HEK293 (cell line): Measurements from ENCODE around the gene TMEM187.

Experiments used
- CTCF ChIA-PET: fragments of 350-600 bp; formaldehyde crosslinking; extraction: SDS; loops from one replicate; lab custom pipeline; 2021; ENCODE audit warnings: antibody characterized with exemption; lab: Yijun Ruan, JAX
- POLR2A ChIA-PET: fragments of 300-600 bp; formaldehyde crosslinking; extraction: SDS; loops from one replicate; lab custom pipeline; 2020; ENCODE audit warnings: antibody characterized with exemption, inconsistent platforms; lab: Yijun Ruan, JAX
- H3K27ac ChIP-seq: fragments of 200-500 bp; sonication (Bioruptor generic); 2 replicates; pipeline ENCODE4 v1.5.1; 2014; ENCODE audit warnings: low read depth, low read length, control low read depth, inconsistent platforms; ENCODE audit errors: extremely low read depth
- H3K36me3 ChIP-seq, 2 experiments: fragments of 200-500 bp in 1 of 2; sonication (Bioruptor generic) in 1 of 2; 1 replicate in 1 of 2; 2 replicates in 1 of 2; pipeline ENCODE4 v1.5.1; 2014 to 2017; ENCODE audit warnings: inconsistent platforms in 2 of 2, low read length in 2 of 2; ENCODE audit not compliant: control insufficient read depth in 2 of 2, insufficient read depth in 1 of 2
- H3K4me1 ChIP-seq: fragments of 200-500 bp; sonication (Bioruptor generic); 2 replicates; pipeline ENCODE4 v1.5.1; 2014; ENCODE audit warnings: mild to moderate bottlenecking, low read length, inconsistent platforms; ENCODE audit not compliant: control insufficient read depth, insufficient read depth
- H3K4me3 ChIP-seq: 2 replicates; pipeline ENCODE4 v1.5.1; 2011; ENCODE audit warnings: low read depth, mild to moderate bottlenecking, control low read depth, low read length, moderate library complexity
- H3K9me3 ChIP-seq: fragments of 200-500 bp; sonication (Bioruptor generic); 2 replicates; pipeline ENCODE4 v1.5.1; 2014; ENCODE audit warnings: low read depth, low read length, inconsistent platforms; ENCODE audit not compliant: control insufficient read depth, insufficient read depth
- EGR2 ChIP-seq: fragments of 450-650 bp; formaldehyde crosslinking; IDR thresholded peaks from 2 replicates; pipeline ENCODE4 v1.5.1; 2016; ENCODE audit warnings: low read depth, missing biosample characterization, missing genetic modification characterization
- GLI2 ChIP-seq: fragments of 450-650 bp; formaldehyde crosslinking; IDR thresholded peaks from 2 replicates; pipeline ENCODE4; 2017; ENCODE audit warnings: missing biosample characterization, missing genetic modification characterization, low read depth, borderline replicate concordance
- MZF1 ChIP-seq: fragments of 450-650 bp; formaldehyde crosslinking; IDR thresholded peaks from 2 replicates; pipeline ENCODE4 v1.5.1; 2017; ENCODE audit warnings: missing biosample characterization, missing genetic modification characterization, borderline replicate concordance
- PRDM1 ChIP-seq: fragments of 450-650 bp; formaldehyde crosslinking; IDR thresholded peaks from 2 replicates; pipeline ENCODE4; 2016; ENCODE audit warnings: missing biosample characterization, missing genetic modification characterization
- ZBTB1 ChIP-seq: fragments of 450-650 bp; formaldehyde crosslinking; IDR thresholded peaks from 2 replicates; pipeline ENCODE4 v1.5.1; 2016; ENCODE audit warnings: missing biosample characterization, missing genetic modification characterization
- ZBTB20 ChIP-seq: fragments of 450-650 bp; formaldehyde crosslinking; IDR thresholded peaks from 2 replicates; pipeline ENCODE4 v1.5.1; 2016; ENCODE audit warnings: missing biosample characterization, missing genetic modification characterization
- ZBTB48 ChIP-seq: fragments of 450-650 bp; formaldehyde crosslinking; IDR thresholded peaks from 2 replicates; pipeline ENCODE4 v1.5.1; 2016; ENCODE audit warnings: missing biosample characterization, missing genetic modification characterization
- ZFHX2 ChIP-seq: fragments of 450-650 bp; formaldehyde crosslinking; conservative IDR thresholded peaks from 2 replicates; pipeline ENCODE4 v1.5.1; 2016; ENCODE audit warnings: missing biosample characterization, missing genetic modification characterization
- ZFP37 ChIP-seq: fragments of 450-650 bp; formaldehyde crosslinking; IDR thresholded peaks from 2 replicates; pipeline ENCODE4 v1.5.1; 2016; ENCODE audit warnings: missing biosample characterization, missing genetic modification characterization
- ZNF132 ChIP-seq: fragments of 450-650 bp; formaldehyde crosslinking; IDR thresholded peaks from 2 replicates; pipeline ENCODE4 v1.5.1; 2017; ENCODE audit warnings: missing biosample characterization, missing genetic modification characterization, borderline replicate concordance
- ZNF146 ChIP-seq: fragments of 450-650 bp; formaldehyde crosslinking; IDR thresholded peaks from 2 replicates; pipeline ENCODE4 v1.5.1; 2016; ENCODE audit warnings: missing biosample characterization, missing genetic modification characterization
- ZNF175 ChIP-seq: fragments of 450-650 bp; formaldehyde crosslinking; IDR thresholded peaks from 2 replicates; pipeline ENCODE4 v1.5.1; 2016; ENCODE audit warnings: missing biosample characterization, missing genetic modification characterization
- ZNF214 ChIP-seq: fragments of 450-650 bp; formaldehyde crosslinking; IDR thresholded peaks from 2 replicates; pipeline ENCODE4 v1.5.1; 2017; ENCODE audit warnings: missing biosample characterization, mild to moderate bottlenecking, missing genetic modification characterization, borderline replicate concordance
- ZNF221 ChIP-seq: fragments of 450-650 bp; formaldehyde crosslinking; IDR thresholded peaks from 2 replicates; pipeline ENCODE4 v1.5.1; 2017; ENCODE audit warnings: missing biosample characterization, missing genetic modification characterization, borderline replicate concordance
- ZNF239 ChIP-seq: fragments of 450-650 bp; formaldehyde crosslinking; IDR thresholded peaks from 2 replicates; pipeline ENCODE4 v1.5.1; 2016; ENCODE audit warnings: missing biosample characterization, missing genetic modification characterization
- ZNF302 ChIP-seq: fragments of 450-650 bp; formaldehyde crosslinking; IDR thresholded peaks from 2 replicates; pipeline ENCODE4 v1.5.1; 2016; ENCODE audit warnings: missing biosample characterization, missing genetic modification characterization, low read depth
- ZNF324 ChIP-seq: fragments of 450-650 bp; formaldehyde crosslinking; IDR thresholded peaks from 2 replicates; pipeline ENCODE4 v1.5.1; 2016; ENCODE audit warnings: missing biosample characterization, missing genetic modification characterization
- ZNF366 ChIP-seq: fragments of 450-650 bp; formaldehyde crosslinking; conservative IDR thresholded peaks from 2 replicates; pipeline ENCODE4 v1.5.1; 2016; ENCODE audit warnings: missing biosample characterization, missing genetic modification characterization
- ZNF37A ChIP-seq: fragments of 450-650 bp; IDR thresholded peaks from 2 replicates; pipeline ENCODE4 v1.5.1; 2018; ENCODE audit warnings: missing biosample characterization, missing genetic modification characterization
- ZNF529 ChIP-seq: fragments of 450-650 bp; formaldehyde crosslinking; IDR thresholded peaks from 2 replicates; pipeline ENCODE4 v1.5.1; 2017; ENCODE audit warnings: missing genetic modification characterization, missing biosample characterization; ENCODE audit not compliant: insufficient replicate concordance
- ZNF600 ChIP-seq: fragments of 450-650 bp; formaldehyde crosslinking; IDR thresholded peaks from 2 replicates; pipeline ENCODE4 v1.5.1; 2016; ENCODE audit warnings: missing biosample characterization, missing genetic modification characterization
- ZNF664 ChIP-seq: fragments of 450-650 bp; formaldehyde crosslinking; IDR thresholded peaks from 2 replicates; pipeline ENCODE4 v1.5.1; 2016; ENCODE audit warnings: missing biosample characterization, missing genetic modification characterization
- ZNF747 ChIP-seq: fragments of 450-650 bp; formaldehyde crosslinking; IDR thresholded peaks from 2 replicates; pipeline ENCODE4 v1.5.1; 2016; ENCODE audit warnings: missing biosample characterization, missing genetic modification characterization
- ZNF76 ChIP-seq: fragments of 450-650 bp; formaldehyde crosslinking; IDR thresholded peaks from 2 replicates; pipeline ENCODE4; 2016; ENCODE audit warnings: low read depth, missing biosample characterization, missing genetic modification characterization, borderline replicate concordance
- TF ChIP-seq, protein P1 (sequence below): fragments of 450-650 bp; formaldehyde crosslinking; IDR thresholded peaks from 2 replicates; pipeline ENCODE4 v1.5.1; 2016; ENCODE audit warnings: missing biosample characterization, missing genetic modification characterization
- TF ChIP-seq, protein P2 (sequence below): fragments of 450-650 bp; formaldehyde crosslinking; IDR thresholded peaks from 2 replicates; pipeline ENCODE4 v1.5.1; 2016; ENCODE audit warnings: missing biosample characterization, missing genetic modification characterization
- TF ChIP-seq, protein P3 (sequence below): fragments of 450-650 bp; formaldehyde crosslinking; IDR thresholded peaks from 2 replicates; pipeline ENCODE4 v1.5.1; 2016; ENCODE audit warnings: missing biosample characterization, missing genetic modification characterization
- TF ChIP-seq, protein P4 (sequence below): IDR thresholded peaks from 2 replicates; pipeline ENCODE4 v1.6.1; 2011; ENCODE audit warnings: mild to moderate bottlenecking, low read depth, low read length, borderline replicate concordance

TMEM187 gene

DNA sequence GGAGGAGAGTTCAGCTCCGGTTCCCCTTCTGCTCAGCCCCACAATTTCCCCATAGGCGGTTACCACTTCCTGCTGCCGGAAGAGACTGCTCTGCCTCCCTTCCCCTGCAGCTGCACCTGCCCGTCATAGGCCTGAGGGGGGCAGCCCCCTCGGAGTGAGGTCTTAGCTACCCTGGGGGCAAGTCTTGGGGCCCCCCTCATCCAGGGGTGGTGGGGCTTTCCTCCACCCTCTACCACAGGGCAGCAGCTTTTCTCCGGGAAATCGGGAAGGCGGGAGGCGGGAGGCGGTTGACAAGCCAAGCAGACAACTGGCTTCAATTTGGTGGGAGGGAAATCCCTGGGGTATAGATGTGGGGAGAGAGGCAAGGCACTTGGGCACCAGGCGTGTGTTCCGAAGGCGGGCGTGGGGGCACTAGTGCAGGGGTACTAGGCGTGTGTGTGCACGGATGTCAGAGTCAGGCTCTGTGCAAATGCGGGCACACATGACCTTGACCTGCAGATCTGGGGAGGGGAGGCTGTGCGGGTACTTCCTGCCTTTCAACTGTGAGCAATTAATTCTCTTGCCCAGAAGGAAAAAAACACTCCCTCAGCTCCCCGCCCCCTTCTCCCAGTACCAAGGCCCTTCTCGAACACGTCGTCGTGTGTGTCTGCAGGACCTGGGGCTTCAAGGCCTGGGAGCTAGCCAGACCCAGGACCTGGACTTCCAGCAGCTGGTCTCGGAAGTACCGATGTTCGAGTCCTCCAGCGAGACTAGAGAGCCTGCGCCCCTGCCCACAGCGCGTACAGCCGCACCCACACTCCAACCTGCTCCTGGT is 45.5 kb upstream of the TMEM187 start:
- H3K36me3 ChIP-seq, result peaks cover 9 to 32% of the 10 kb centered on the region in 2 experiments
- no peaks in the 10 kb centered on the region for H3K9me3 ChIP-seq
- ChIA-PET POLR2A (interaction anchor here (0.6 to 4.2 kb wide), 11 partner anchors 13 to 239 kb away, joined by 3 to 67 read pairs (median 7); partner anchors contain the start of genes HCFC1, RENBP, SLC6A8 and TMEM187), CTCF (interaction anchor here (0.6 to 14.7 kb wide), 6 partner anchors 13 to 259 kb away, joined by 3 to 267 read pairs (median 4); partner anchors contain the start of genes PLXNB3 and RENBP)
- H3K27ac ChIP-seq, result peak overlapping the region; percentile 95
- peak overlapping the region; percentile 66 for H3K4me3 ChIP-seq
- H3K4me1 ChIP-seq, result peaks cover 10% of the 10 kb centered on the region
- no peak for TF ChIP-seq ZNF221 (tag by site-specific recombination)
- no peak for TF ChIP-seq ZNF132 (tag by site-specific recombination)
- no peak for TF ChIP-seq ZNF37A
- TF ChIP-seq ZNF600 (tag by site-specific recombination), result no peak
- no peak for TF ChIP-seq ZBTB1 (tag by site-specific recombination)
- peak; percentile 82 for TF ChIP-seq ZFHX2
- TF ChIP-seq, protein P1, sequence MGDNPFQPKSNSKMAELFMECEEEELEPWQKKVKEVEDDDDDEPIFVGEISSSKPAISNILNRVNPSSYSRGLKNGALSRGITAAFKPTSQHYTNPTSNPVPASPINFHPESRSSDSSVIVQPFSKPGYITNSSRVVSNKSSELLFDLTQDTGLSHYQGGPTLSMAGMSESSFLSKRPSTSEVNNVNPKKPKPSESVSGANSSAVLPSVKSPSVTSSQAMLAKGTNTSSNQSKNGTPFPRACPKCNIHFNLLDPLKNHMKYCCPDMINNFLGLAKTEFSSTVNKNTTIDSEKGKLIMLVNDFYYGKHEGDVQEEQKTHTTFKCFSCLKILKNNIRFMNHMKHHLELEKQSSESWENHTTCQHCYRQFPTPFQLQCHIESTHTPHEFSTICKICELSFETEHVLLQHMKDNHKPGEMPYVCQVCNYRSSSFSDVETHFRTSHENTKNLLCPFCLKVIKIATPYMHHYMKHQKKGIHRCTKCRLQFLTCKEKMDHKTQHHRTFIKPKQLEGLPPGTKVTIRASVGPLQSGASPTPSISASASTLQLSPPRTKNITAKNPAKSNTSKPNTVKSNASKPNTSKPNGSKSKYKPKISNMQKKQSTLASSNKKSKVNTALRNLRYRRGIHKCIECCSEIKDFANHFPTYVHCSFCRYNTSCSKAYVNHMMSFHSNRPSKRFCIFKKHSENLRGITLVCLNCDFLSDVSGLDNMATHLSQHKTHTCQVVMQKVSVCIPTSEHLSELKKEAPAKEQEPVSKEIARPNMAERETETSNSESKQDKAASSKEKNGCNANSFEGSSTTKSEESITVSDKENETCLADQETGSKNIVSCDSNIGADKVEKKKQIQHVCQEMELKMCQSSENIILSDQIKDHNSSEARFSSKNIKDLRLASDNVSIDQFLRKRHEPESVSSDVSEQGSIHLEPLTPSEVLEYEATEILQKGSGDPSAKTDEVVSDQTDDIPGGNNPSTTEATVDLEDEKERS (tag by site-specific recombination), result no peak
- no peak for TF ChIP-seq ZBTB20 (tag by site-specific recombination)
- TF ChIP-seq EGR2 (tag by site-specific recombination), result peak; percentile 72
- no peak for TF ChIP-seq PRDM1
- no peak for TF ChIP-seq ZFP37
- no peak for TF ChIP-seq ZNF302 (tag by site-specific recombination)
- no peak for TF ChIP-seq ZNF324
- TF ChIP-seq MZF1 (tag by site-specific recombination), result no peak
- no peak for TF ChIP-seq ZBTB48
- TF ChIP-seq ZNF146 (tag by site-specific recombination), result no peak
- TF ChIP-seq ZNF175, result no peak
- no peak for TF ChIP-seq ZNF366 (tag by site-specific recombination)
- TF ChIP-seq ZNF214 (tag by site-specific recombination), result no peak
- TF ChIP-seq ZNF664 (tag by site-specific recombination), result no peak
- no peak for TF ChIP-seq ZNF239
- TF ChIP-seq, protein P2, sequence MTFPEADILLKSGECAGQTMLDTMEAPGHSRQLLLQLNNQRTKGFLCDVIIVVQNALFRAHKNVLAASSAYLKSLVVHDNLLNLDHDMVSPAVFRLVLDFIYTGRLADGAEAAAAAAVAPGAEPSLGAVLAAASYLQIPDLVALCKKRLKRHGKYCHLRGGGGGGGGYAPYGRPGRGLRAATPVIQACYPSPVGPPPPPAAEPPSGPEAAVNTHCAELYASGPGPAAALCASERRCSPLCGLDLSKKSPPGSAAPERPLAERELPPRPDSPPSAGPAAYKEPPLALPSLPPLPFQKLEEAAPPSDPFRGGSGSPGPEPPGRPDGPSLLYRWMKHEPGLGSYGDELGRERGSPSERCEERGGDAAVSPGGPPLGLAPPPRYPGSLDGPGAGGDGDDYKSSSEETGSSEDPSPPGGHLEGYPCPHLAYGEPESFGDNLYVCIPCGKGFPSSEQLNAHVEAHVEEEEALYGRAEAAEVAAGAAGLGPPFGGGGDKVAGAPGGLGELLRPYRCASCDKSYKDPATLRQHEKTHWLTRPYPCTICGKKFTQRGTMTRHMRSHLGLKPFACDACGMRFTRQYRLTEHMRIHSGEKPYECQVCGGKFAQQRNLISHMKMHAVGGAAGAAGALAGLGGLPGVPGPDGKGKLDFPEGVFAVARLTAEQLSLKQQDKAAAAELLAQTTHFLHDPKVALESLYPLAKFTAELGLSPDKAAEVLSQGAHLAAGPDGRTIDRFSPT (tag by site-specific recombination), result peak; percentile 30
- TF ChIP-seq GLI2 (tag by site-specific recombination), result no peak
- TF ChIP-seq, protein P3, sequence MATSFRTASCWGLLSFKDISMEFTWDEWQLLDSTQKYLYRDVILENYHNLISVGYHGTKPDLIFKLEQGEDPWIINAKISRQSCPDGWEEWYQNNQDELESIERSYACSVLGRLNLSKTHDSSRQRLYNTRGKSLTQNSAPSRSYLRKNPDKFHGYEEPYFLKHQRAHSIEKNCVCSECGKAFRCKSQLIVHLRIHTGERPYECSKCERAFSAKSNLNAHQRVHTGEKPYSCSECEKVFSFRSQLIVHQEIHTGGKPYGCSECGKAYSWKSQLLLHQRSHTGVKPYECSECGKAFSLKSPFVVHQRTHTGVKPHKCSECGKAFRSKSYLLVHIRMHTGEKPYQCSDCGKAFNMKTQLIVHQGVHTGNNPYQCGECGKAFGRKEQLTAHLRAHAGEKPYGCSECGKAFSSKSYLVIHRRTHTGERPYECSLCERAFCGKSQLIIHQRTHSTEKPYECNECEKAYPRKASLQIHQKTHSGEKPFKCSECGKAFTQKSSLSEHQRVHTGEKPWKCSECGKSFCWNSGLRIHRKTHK, result no peak
- no peak for TF ChIP-seq ZNF747 (tag by site-specific recombination)
- TF ChIP-seq, protein P4, sequence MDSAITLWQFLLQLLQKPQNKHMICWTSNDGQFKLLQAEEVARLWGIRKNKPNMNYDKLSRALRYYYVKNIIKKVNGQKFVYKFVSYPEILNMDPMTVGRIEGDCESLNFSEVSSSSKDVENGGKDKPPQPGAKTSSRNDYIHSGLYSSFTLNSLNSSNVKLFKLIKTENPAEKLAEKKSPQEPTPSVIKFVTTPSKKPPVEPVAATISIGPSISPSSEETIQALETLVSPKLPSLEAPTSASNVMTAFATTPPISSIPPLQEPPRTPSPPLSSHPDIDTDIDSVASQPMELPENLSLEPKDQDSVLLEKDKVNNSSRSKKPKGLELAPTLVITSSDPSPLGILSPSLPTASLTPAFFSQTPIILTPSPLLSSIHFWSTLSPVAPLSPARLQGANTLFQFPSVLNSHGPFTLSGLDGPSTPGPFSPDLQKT, result no peak
- TF ChIP-seq ZNF76 (tag by site-specific recombination), result no peak
- no peak for TF ChIP-seq ZNF529 (tag by site-specific recombination)
